Measurements from ENCODE around the gene SKAP1.

GRCh38 chr17:48192321-48192731 is 237.7 kb downstream of the SKAP1 start:
- TF ChIP-seq POLR2AphosphoS5 (IDR thresholded peaks at IDR 0.05) = no peak
- no peak for TF ChIP-seq POLR2A (IDR thresholded peaks at IDR 0.05)
- no peak for TF ChIP-seq EP300 (IDR thresholded peaks at IDR 0.05)

Measured in gastroesophageal sphincter (tissue), 2 donors.